ENCODE measurements around the gene NEO1.

The NEO1 gene

GRCh38 chr15:73273181-73274002, 221.1 kb downstream of the NEO1 start:
- H3K4me1 ChIP-seq (ENCODE audit: control insufficient read depth, insufficient read depth, low read length): peaks cover 13% of the 10 kb centered on the region
- H3K27me3 ChIP-seq (replicated peaks; ENCODE audit: control insufficient read depth, insufficient read depth, low read length): no peaks in the 10 kb centered on the region
- no peak overlapping the region for H3K4me3 ChIP-seq (ENCODE audit: low read length)
- H3K9me3 ChIP-seq (ENCODE audit: control insufficient read depth, low read length): no peaks in the 10 kb centered on the region
- peak; percentile 80 for DNase-seq (ENCODE audit: low read depth)
- no peak overlapping the region for H3K9ac ChIP-seq (ENCODE audit: low read length)
- peaks cover 15% of the 10 kb centered on the region for H3K36me3 ChIP-seq (ENCODE audit: control insufficient read depth, insufficient read depth, low read length, severe bottlenecking)

GRCh38 chr15:73275862-73276261, 223.6 kb downstream of the NEO1 start:
- H3K27me3 ChIP-seq (replicated peaks; ENCODE audit: control insufficient read depth, insufficient read depth, low read length): no peaks in the 10 kb centered on the region

GRCh38 chr15:73282567-73283365, 230.5 kb downstream of the NEO1 start:
- Histone ChIP-seq H3K27me3 (replicated peaks; ENCODE audit: control insufficient read depth, insufficient read depth, low read length) (no peaks in the 10 kb centered on the region), H3K36me3 (ENCODE audit: control insufficient read depth, insufficient read depth, low read length, severe bottlenecking) (peaks cover 4% of the 10 kb centered on the region), H3K4me1 (ENCODE audit: control insufficient read depth, insufficient read depth, low read length) (peaks cover 21% of the 10 kb centered on the region), H3K9ac (ENCODE audit: low read length) (no peak overlapping the region), H3K4me3 (ENCODE audit: low read length) (no peak overlapping the region), H3K9me3 (ENCODE audit: control insufficient read depth, low read length) (no peaks in the 10 kb centered on the region)
- no peak for DNase-seq (ENCODE audit: low read depth)

More at GRCh38 chr15:73275862-73276261, 223.6 kb downstream of the NEO1 start:
- peaks cover 5% of the 10 kb centered on the region for H3K4me1 ChIP-seq (ENCODE audit: control insufficient read depth, insufficient read depth, low read length)
- no peak for DNase-seq (ENCODE audit: low read depth)
- peaks cover 6% of the 10 kb centered on the region for H3K36me3 ChIP-seq (ENCODE audit: control insufficient read depth, insufficient read depth, low read length, severe bottlenecking)
- H3K9ac ChIP-seq (ENCODE audit: low read length): no peak overlapping the region
- H3K4me3 ChIP-seq (ENCODE audit: low read length): no peak overlapping the region
- H3K9me3 ChIP-seq (ENCODE audit: control insufficient read depth, low read length): no peaks in the 10 kb centered on the region

GRCh38 chr15:73283366-73283962, 231.2 kb downstream of the NEO1 start:
- Histone ChIP-seq H3K4me3 (ENCODE audit: low read length) (no peak overlapping the region), H3K27me3 (replicated peaks; ENCODE audit: control insufficient read depth, insufficient read depth, low read length) (no peaks in the 10 kb centered on the region), H3K9me3 (ENCODE audit: control insufficient read depth, low read length) (no peaks in the 10 kb centered on the region), H3K36me3 (ENCODE audit: control insufficient read depth, insufficient read depth, low read length, severe bottlenecking) (peaks cover 8% of the 10 kb centered on the region), H3K4me1 (ENCODE audit: control insufficient read depth, insufficient read depth, low read length) (peaks cover 21% of the 10 kb centered on the region), H3K9ac (ENCODE audit: low read length) (no peak overlapping the region)
- DNase-seq (ENCODE audit: low read depth): peak; percentile 36

GRCh38 chr15:73284090-73284716, 231.9 kb downstream of the NEO1 start:
- Histone ChIP-seq H3K27me3 (replicated peaks; ENCODE audit: control insufficient read depth, insufficient read depth, low read length) (no peaks in the 10 kb centered on the region), H3K36me3 (ENCODE audit: control insufficient read depth, insufficient read depth, low read length, severe bottlenecking) (peaks cover 15% of the 10 kb centered on the region), H3K4me3 (ENCODE audit: low read length) (no peak overlapping the region), H3K9me3 (ENCODE audit: control insufficient read depth, low read length) (no peaks in the 10 kb centered on the region), H3K4me1 (ENCODE audit: control insufficient read depth, insufficient read depth, low read length) (peaks cover 21% of the 10 kb centered on the region), H3K9ac (ENCODE audit: low read length) (no peak overlapping the region)
- DNase-seq (ENCODE audit: low read depth): peak; percentile 77

- H3K27me3 ChIP-seq (replicated peaks; ENCODE audit: control insufficient read depth, insufficient read depth, low read length): no peaks in the 10 kb centered on the region
- H3K4me1 ChIP-seq (ENCODE audit: control insufficient read depth, insufficient read depth, low read length): peaks cover 21% of the 10 kb centered on the region
- peaks cover 18% of the 10 kb centered on the region for H3K36me3 ChIP-seq (ENCODE audit: control insufficient read depth, insufficient read depth, low read length, severe bottlenecking)
- H3K9me3 ChIP-seq (ENCODE audit: control insufficient read depth, low read length): no peaks in the 10 kb centered on the region
- H3K4me3 ChIP-seq (ENCODE audit: low read length): no peak overlapping the region
- H3K9ac ChIP-seq (ENCODE audit: low read length): peak overlapping the region; percentile 1
- DNase-seq (ENCODE audit: low read depth): peak; percentile 55
Observed at GRCh38 chr15:73286311-73286710, 234.0 kb downstream of the NEO1 start.

GRCh38 chr15:73287019-73287418, 234.8 kb downstream of the NEO1 start:
- Histone ChIP-seq H3K4me3 (ENCODE audit: low read length) (no peak overlapping the region), H3K9me3 (ENCODE audit: control insufficient read depth, low read length) (no peaks in the 10 kb centered on the region), H3K4me1 (ENCODE audit: control insufficient read depth, insufficient read depth, low read length) (peaks cover 21% of the 10 kb centered on the region), H3K36me3 (ENCODE audit: control insufficient read depth, insufficient read depth, low read length, severe bottlenecking) (peaks cover 18% of the 10 kb centered on the region), H3K9ac (ENCODE audit: low read length) (no peak overlapping the region), H3K27me3 (replicated peaks; ENCODE audit: control insufficient read depth, insufficient read depth, low read length) (no peaks in the 10 kb centered on the region)
- peak; percentile 39 for DNase-seq (ENCODE audit: low read depth)

GRCh38 chr15:73291441-73291840, 239.2 kb downstream of the NEO1 start:
- Histone ChIP-seq H3K9me3 (ENCODE audit: control insufficient read depth, low read length) (no peaks in the 10 kb centered on the region), H3K27me3 (replicated peaks; ENCODE audit: control insufficient read depth, insufficient read depth, low read length) (no peaks in the 10 kb centered on the region), H3K36me3 (ENCODE audit: control insufficient read depth, insufficient read depth, low read length, severe bottlenecking) (peaks cover 18% of the 10 kb centered on the region)

GRCh38 chr15:73293773-73294172, 241.5 kb downstream of the NEO1 start:
- Histone ChIP-seq H3K4me3 (ENCODE audit: low read length) (no peak overlapping the region), H3K9me3 (ENCODE audit: control insufficient read depth, low read length) (no peaks in the 10 kb centered on the region), H3K36me3 (ENCODE audit: control insufficient read depth, insufficient read depth, low read length, severe bottlenecking) (peaks cover 7% of the 10 kb centered on the region), H3K4me1 (ENCODE audit: control insufficient read depth, insufficient read depth, low read length) (peaks cover 12% of the 10 kb centered on the region), H3K9ac (ENCODE audit: low read length) (no peak overlapping the region), H3K27me3 (replicated peaks; ENCODE audit: control insufficient read depth, insufficient read depth, low read length) (no peaks in the 10 kb centered on the region)
- no peak for DNase-seq (ENCODE audit: low read depth)

More at GRCh38 chr15:73291441-73291840, 239.2 kb downstream of the NEO1 start:
- no peak for DNase-seq (ENCODE audit: low read depth)
- Histone ChIP-seq H3K9ac (ENCODE audit: low read length) (no peak overlapping the region), H3K4me3 (ENCODE audit: low read length) (no peak overlapping the region), H3K4me1 (ENCODE audit: control insufficient read depth, insufficient read depth, low read length) (peaks cover 20% of the 10 kb centered on the region)

GRCh38 chr15:73295630-73296286, 243.5 kb downstream of the NEO1 start:
- Histone ChIP-seq H3K36me3 (ENCODE audit: control insufficient read depth, insufficient read depth, low read length, severe bottlenecking) (no peaks in the 10 kb centered on the region), H3K4me1 (ENCODE audit: control insufficient read depth, insufficient read depth, low read length) (peaks cover 12% of the 10 kb centered on the region)

More at GRCh38 chr15:73295630-73296286, 243.5 kb downstream of the NEO1 start:
- Histone ChIP-seq H3K4me3 (ENCODE audit: low read length) (no peak overlapping the region), H3K9ac (ENCODE audit: low read length) (no peak overlapping the region), H3K27me3 (replicated peaks; ENCODE audit: control insufficient read depth, insufficient read depth, low read length) (no peaks in the 10 kb centered on the region), H3K9me3 (ENCODE audit: control insufficient read depth, low read length) (no peaks in the 10 kb centered on the region)
- peak; percentile 58 for DNase-seq (ENCODE audit: low read depth)
